GM15510 (cell line): Measurements from ENCODE around the gene RFX4.

ENCODE experiments used
- POLR2A ChIP-seq: IDR thresholded peaks from 3 replicates; pipeline ENCODE4 v1.6.1; 2011; ENCODE audit warnings: borderline replicate concordance; ENCODE audit not compliant: insufficient read length; ENCODE audit errors: extremely low read depth

Gene RFX4

GRCh38 chr12:106801830-106802533, 219.2 kb downstream of the RFX4 start:
- no peak for TF ChIP-seq POLR2A

GRCh38 chr12:106804668-106805067, 221.9 kb downstream of the RFX4 start:
- no peak for TF ChIP-seq POLR2A
